ENCODE measurements around the gene DENND4C.

GRCh38 chr9:19320495-19320894 lies 90.0 kb downstream of the DENND4C start:
- TF ChIP-seq CTCF (IDR thresholded peaks at IDR 0.05; ENCODE audit: low read length) (no peak), EZH2phosphoT487 (IDR thresholded peaks at IDR 0.05; ENCODE audit: low read length) (no peak)
